HCEC 1CT (cell line): Measurements from ENCODE around the gene NTM.

Experiments
- DNase-seq: peaks from one replicate; pipeline ENCODE4 v3.0.0-alpha.2; 2017

Gene NTM

DNA sequence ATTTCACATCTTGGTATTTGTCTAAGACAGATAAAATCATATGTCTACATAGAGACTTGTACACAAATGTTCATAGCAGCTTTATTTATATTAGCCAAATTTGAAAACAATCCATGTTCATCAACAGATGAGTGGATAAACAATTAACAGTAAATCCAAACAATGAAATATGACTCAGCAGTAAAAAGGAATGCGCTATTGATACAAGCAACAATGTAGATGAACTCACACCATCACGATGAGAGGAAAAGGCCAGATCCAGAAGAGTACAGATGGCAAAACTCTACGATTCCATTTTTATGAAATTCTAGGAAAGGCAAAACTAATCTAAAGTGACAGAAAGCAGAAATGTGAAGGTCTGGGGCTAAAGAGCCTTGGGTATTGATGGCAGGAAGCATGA lies 384.3 kb downstream of the NTM start:
- DNase-seq, result peak; percentile 58

- peak; percentile 82 for DNase-seq
Measured at GRCh38 chr11:131756479-131757110, 386.2 kb downstream of the NTM start.

DNA sequence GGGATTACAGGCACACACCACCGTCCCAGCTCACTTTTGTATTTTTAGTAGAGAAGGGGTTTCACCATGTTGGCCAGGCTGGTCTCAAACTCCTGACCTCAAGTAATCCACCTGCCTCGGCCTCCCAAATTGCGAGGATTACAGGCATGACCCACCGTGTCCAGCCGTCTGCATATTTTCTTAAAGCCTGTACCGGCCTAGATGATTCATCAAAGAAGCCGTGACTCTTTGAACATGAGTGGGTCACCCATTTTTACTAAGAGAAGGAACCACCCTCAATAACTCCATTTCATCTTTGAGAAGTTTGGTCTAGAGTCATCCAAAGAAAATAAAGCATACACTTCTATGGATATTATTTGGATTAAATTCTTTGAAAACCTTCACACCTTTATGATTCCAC lies 388.3 kb downstream of the NTM start:
- no peak for DNase-seq

DNA sequence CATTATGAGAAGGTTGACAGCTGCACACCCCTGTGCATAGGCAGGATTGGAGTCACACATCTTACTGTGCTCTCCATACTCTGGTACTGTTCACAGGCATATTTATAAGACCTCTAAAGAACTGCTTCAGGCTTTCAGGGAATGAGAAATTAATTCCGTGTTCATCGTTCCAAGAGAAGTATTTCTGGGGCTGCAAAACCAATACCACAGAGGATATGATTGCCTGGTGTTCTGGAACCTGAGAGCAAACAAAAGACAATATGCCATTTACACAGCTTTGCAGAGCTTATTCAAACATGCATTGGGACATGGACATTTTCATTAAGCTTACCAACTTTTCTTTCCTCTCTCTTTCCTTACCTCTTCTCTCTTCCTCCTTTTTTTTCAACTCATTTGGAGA lies 388.7 kb downstream of the NTM start:
- DNase-seq, result no peak

- DNase-seq, result peak; percentile 88
Measured at GRCh38 chr11:131760091-131761061, 390.0 kb downstream of the NTM start.

GRCh38 chr11:131762346-131763110 lies 392.1 kb downstream of the NTM start:
- no peak for DNase-seq

- DNase-seq, result peak; percentile 72
Measured at GRCh38 chr11:131763193-131763890, 392.9 kb downstream of the NTM start.

DNA sequence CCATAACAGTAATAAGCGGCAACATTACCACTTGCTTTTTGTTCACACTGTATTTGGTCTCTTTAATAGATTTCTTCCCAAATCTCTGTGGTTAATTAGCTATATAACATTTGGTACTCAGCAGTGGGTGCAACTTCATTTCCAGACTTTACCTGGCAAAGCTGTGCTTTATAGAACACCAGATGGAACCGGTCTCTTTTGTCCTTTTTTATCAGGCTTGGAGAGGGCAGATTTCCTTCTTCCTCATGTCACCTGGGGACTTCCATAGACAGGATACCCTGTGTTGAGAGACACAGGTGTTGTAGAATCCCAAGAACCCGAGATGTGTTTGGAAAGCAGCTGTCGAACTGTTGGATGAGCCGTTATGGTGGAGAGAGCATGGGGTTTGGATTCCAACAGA lies 393.7 kb downstream of the NTM start:
- DNase-seq, result no peak

DNA sequence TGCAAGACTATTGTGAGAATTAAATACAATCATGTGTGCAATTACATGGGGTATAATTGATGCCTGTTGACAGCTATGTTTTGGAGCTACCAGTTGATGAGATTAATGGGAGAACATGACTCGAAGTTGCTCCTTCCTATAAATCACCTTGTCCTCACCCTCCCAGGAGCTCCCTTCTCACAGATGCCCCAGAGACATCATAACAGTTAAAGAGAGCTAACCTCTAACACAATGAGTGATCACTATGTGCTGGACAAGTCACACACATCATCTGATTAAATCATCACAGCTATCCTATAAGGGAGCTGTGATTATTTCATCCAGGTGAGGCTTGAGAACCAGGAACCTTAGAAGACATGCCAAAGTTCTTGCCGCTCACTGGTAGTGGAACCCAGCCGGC lies 394.2 kb downstream of the NTM start:
- no peak for DNase-seq

- no peak for DNase-seq
Measured at GRCh38 chr11:131766637-131767036, 396.2 kb downstream of the NTM start.

DNA sequence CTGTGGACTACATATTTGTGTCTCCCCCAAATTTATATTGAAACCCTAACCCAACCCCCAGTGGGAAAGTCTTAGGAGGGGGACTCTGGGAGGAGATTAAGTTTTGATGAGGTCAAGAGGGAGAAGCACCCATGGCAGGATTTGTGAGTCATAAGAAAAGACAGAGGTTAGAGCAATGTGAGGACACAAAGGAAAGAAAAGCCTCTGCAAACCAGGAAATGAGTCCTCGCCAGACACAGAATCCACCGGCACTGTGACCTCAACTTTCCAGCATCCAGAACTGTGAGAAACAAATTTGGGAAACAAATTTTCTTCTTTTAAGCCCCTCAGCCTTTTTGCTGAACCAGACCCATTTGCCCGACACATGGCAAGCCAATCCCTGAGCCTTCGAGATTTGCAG lies 397.0 kb downstream of the NTM start:
- peak; percentile 75 for DNase-seq

DNA sequence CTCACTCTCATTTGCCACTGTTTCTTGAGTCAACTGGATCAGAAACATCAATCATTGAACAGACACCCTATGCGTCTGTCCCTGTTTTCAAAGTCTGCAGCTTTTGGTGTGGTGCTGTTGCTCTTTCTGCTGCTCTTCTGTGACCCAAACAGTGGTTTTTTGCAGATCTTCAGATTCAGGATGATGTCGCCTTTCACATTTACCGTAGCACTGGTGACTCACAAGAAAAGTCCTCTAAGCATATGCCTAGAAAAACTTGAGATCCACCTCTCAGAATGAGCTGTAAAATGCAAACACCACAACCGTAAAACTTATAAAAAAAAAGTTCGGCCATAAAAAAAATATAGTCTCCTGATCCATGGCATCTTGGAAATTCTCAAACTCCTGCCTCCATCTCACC lies 400.4 kb downstream of the NTM start:
- peak; percentile 47 for DNase-seq

- no peak for DNase-seq
Measured at GRCh38 chr11:131771471-131771870, 401.1 kb downstream of the NTM start.

GRCh38 chr11:131773626-131774025 lies 403.2 kb downstream of the NTM start:
- DNase-seq, result peak; percentile 48

GRCh38 chr11:131776211-131776610 lies 405.8 kb downstream of the NTM start:
- no peak for DNase-seq

DNA sequence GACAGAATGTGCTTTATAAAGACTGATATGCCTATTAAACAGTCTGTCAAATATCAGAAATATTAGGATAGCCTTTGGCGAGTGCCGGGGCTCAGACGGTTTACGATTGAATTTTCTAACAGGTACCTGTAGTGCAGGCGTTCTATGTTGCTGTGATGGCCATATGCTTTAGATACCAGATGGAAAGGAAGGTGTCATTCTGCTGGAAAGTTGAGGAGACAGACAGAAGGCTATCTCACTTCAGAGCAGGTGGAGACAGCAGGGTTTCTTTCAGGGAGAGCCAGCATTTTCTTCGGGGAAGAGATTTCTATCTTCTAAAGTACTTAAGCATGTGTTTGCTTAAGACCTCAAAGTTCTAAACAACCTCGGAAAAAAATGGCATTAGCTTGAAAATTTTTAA lies 415.4 kb downstream of the NTM start:
- no peak for DNase-seq

GRCh38 chr11:131787119-131787518 lies 416.7 kb downstream of the NTM start:
- no peak for DNase-seq

- no peak for DNase-seq
Measured at GRCh38 chr11:131790586-131790985, 420.2 kb downstream of the NTM start.

GRCh38 chr11:131792243-131792642 lies 421.8 kb downstream of the NTM start:
- DNase-seq, result no peak

DNA sequence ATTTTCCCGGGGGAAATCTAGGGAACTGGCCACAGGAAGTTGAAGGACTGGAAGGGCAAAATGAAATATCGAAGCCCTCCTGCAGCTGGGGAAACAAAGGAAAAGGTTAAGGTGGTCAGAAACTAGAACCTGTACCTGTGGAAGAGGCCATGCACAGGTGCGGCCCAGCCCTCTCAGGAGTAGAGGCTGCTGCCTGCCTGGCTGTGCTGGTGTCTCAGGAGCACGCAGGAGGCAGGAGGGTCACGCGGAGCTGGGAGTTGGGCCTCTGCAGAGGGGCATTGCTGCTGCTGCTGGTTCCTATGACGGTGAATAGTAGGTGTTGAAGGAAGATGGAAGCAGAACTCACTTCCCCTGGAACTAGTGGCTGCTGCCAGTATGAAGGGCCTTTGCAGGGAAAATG lies 425.7 kb downstream of the NTM start:
- no peak for DNase-seq

DNA sequence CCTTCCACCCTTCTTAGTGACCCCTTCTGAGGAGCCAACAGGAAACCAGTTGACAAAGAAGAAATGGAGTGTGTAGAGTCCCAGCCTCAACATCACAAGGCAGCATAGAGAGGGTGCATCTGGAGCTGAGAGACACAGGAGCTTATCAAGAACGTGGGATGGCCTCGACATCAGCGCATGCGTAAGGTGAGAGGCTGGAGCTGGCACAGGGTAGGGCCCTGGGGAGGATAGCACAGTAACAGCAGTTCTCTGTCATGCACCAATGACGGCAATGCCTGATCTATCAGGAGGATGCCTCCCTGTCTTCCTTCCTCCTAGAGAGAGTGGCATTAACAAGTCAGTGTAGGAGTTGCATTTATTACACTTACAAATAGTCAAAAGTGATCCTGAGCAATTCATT lies 426.1 kb downstream of the NTM start:
- DNase-seq, result no peak

- no peak for DNase-seq
Measured at GRCh38 chr11:131800452-131800851, 430.0 kb downstream of the NTM start.
